OCI-LY1 (cell line): ENCODE results near the gene MMP14.

Experiments used
- EZH2 ChIP-seq: fragments of 200-600 bp; sonication (generic), shearing (Covaris generic); IDR thresholded peaks from 2 replicates; pipeline ENCODE4 v1.8.0; 2017; ENCODE audit warnings: borderline replicate concordance, mixed run types, mild to moderate bottlenecking, antibody characterized with exemption, low read length, moderate library complexity, mixed read lengths
- TF ChIP-seq, protein P1 (sequence below): fragments of 200-600 bp; sonication (generic), shearing (Covaris generic); IDR thresholded peaks from 2 replicates; pipeline ENCODE4 v1.5.1; 2017; ENCODE audit warnings: mild to moderate bottlenecking, antibody characterized with exemption, low read length, moderate library complexity, mixed read lengths

DNA sequence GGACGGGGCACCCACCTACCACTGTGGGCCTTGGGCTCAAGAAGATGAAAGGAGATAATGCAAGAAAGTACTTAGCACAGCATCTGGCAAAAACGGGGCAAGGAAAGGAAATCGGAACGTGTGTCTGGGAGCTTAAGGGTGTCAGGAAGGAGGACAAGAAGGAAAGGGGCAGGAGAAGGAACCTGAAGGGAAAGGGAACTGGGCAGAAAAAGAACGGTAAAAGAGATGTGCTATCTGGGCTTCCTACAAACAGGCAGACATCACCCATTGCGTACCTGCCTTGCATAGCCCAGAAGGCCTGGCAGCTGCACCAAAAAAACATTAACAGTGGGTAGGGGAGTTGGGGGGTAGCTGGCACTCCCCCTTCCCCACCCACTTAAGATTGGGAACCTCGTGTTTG is 45.7 kb downstream of the MMP14 start:
- TF ChIP-seq, protein P1, sequence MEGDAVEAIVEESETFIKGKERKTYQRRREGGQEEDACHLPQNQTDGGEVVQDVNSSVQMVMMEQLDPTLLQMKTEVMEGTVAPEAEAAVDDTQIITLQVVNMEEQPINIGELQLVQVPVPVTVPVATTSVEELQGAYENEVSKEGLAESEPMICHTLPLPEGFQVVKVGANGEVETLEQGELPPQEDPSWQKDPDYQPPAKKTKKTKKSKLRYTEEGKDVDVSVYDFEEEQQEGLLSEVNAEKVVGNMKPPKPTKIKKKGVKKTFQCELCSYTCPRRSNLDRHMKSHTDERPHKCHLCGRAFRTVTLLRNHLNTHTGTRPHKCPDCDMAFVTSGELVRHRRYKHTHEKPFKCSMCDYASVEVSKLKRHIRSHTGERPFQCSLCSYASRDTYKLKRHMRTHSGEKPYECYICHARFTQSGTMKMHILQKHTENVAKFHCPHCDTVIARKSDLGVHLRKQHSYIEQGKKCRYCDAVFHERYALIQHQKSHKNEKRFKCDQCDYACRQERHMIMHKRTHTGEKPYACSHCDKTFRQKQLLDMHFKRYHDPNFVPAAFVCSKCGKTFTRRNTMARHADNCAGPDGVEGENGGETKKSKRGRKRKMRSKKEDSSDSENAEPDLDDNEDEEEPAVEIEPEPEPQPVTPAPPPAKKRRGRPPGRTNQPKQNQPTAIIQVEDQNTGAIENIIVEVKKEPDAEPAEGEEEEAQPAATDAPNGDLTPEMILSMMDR: no peak
- TF ChIP-seq EZH2: no peak
